SK-N-SH (cell line): Measurements from ENCODE around the gene ID4. TPM values are rescaled to one million over a fixed set of nuclear protein-coding genes. Genes with fewer than 3 reads are reported as not detected.

Experiments
- CTCF ChIA-PET: fragments of 300-600, 350-600 bp; formaldehyde crosslinking; extraction: SDS; loops from one replicate; lab custom pipeline; 2021; lab: Yijun Ruan, JAX
- POLR2A ChIA-PET: fragments of 350-600 bp; sonication (Branson Sonifier 250); formaldehyde crosslinking; extraction: SDS; loops from one replicate; lab custom pipeline; 2020; ENCODE audit warnings: antibody characterized with exemption, inconsistent platforms; lab: Yijun Ruan, JAX
- DNase-seq: peaks from one replicate; pipeline ENCODE4 v3.0.0; 2012
- H2AFZ ChIP-seq: fragments of 200-600 bp; sonication (generic); 2 replicates; pipeline ENCODE4 v1.8.1; 2016; ENCODE audit warnings: antibody characterized with exemption, mild to moderate bottlenecking, low read depth
- H3F3A ChIP-seq: fragments of 200-600 bp; sonication (generic); replicated peaks from 2 replicates; pipeline ENCODE3; 2016; ENCODE audit warnings: antibody characterized with exemption, mild to moderate bottlenecking; ENCODE audit not compliant: insufficient read depth
- H3K27ac ChIP-seq, 2 experiments: fragments of 200-500 bp in 1 of 2; fragments of 200-600 bp in 1 of 2; sonication (Bioruptor generic) in 1 of 2; sonication (generic), shearing (Covaris generic) in 1 of 2; 2 replicates each; pipeline versions ENCODE4 v1.5.1 to v1.6.1; 2014 to 2016; ENCODE audit warnings: low read depth in 2 of 2, inconsistent platforms in 1 of 2, low read length in 1 of 2, mild to moderate bottlenecking in 1 of 2, mixed read lengths in 1 of 2
- H3K27me3 ChIP-seq: fragments of 200-600 bp; sonication (generic), shearing (Covaris generic); 2 replicates; pipeline ENCODE4 v1.6.1; 2016; ENCODE audit warnings: mixed run types; ENCODE audit not compliant: insufficient read depth
- H3K36me3 ChIP-seq, 2 experiments: fragments of 200-500 bp in 1 of 2; fragments of 200-600 bp in 1 of 2; sonication (Bioruptor generic) in 1 of 2; sonication (generic) in 1 of 2; replicated peaks in 1 of 2; 2 replicates each; pipeline versions ENCODE3 to v1.5.1; 2014 to 2016; ENCODE audit warnings: low read length in 1 of 2, mild to moderate bottlenecking in 1 of 2; ENCODE audit not compliant: insufficient read depth in 2 of 2, control insufficient read depth in 1 of 2
- H3K4me1 ChIP-seq, 2 experiments: fragments of 200-500 bp in 1 of 2; fragments of 200-600 bp in 1 of 2; sonication (Bioruptor generic) in 1 of 2; sonication (generic), shearing (Covaris generic) in 1 of 2; 2 replicates each; pipeline versions ENCODE4 v1.5.1 to v1.6.1; 2014 to 2016; ENCODE audit warnings: low read depth in 1 of 2, low read length in 1 of 2, mixed run types in 1 of 2; ENCODE audit not compliant: insufficient read depth in 2 of 2, control insufficient read depth in 1 of 2
- H3K4me2 ChIP-seq: fragments of 200-600 bp; sonication (generic), shearing (Covaris generic); 2 replicates; pipeline ENCODE4 v1.6.1; 2017; ENCODE audit warnings: mixed run types
- H3K4me3 ChIP-seq, 2 experiments: fragments of 200-500 bp in 1 of 2; fragments of 200-600 bp in 1 of 2; sonication (Bioruptor generic) in 1 of 2; sonication (generic), shearing (Covaris generic) in 1 of 2; 2 replicates each; pipeline versions ENCODE4 v1.5.1 to v1.8.1; 2014 to 2016; ENCODE audit warnings: low read depth in 2 of 2, inconsistent platforms in 1 of 2, low read length in 1 of 2, mild to moderate bottlenecking in 1 of 2, mixed read lengths in 1 of 2, moderate library complexity in 1 of 2
- H3K79me2 ChIP-seq: fragments of 200-600 bp; sonication (generic); 2 replicates; pipeline ENCODE4 v1.8.1; 2017; ENCODE audit warnings: mild to moderate bottlenecking; ENCODE audit not compliant: insufficient read depth
- H3K9ac ChIP-seq: fragments of 200-600 bp; sonication (generic); 2 replicates; pipeline ENCODE4 v1.6.1; 2017; ENCODE audit warnings: mixed run types
- H3K9me2 ChIP-seq: fragments of 200-600 bp; sonication (generic); 2 replicates; pipeline ENCODE4 v1.6.1; 2017; ENCODE audit warnings: mixed run types
- H3K9me3 ChIP-seq: fragments of 200-600 bp; sonication (generic); 2 replicates; pipeline ENCODE4 v1.6.1; 2017; ENCODE audit warnings: mixed run types, mild to moderate bottlenecking, moderate library complexity
- H4K20me1 ChIP-seq: fragments of 200-600 bp; sonication (generic); 2 replicates; pipeline ENCODE4 v1.6.1; 2017; ENCODE audit warnings: mild to moderate bottlenecking, mixed run types; ENCODE audit not compliant: insufficient read depth
- CTCF ChIP-seq: fragments of 200-600 bp; sonication (generic); IDR thresholded peaks from 2 replicates; pipeline ENCODE4 v1.6.1; 2017; ENCODE audit warnings: antibody characterized with exemption, mild to moderate bottlenecking, moderate library complexity
- GABPA ChIP-seq: IDR thresholded peaks from 2 replicates; pipeline ENCODE4 v1.4.0; 2012; ENCODE audit warnings: low read depth, mild to moderate bottlenecking
- IRF3 ChIP-seq: fragments of 150-350 bp; IDR thresholded peaks from 2 replicates; pipeline ENCODE4 v1.6.1; 2016; ENCODE audit warnings: mild to moderate bottlenecking, low read depth, low read length
- MEF2A ChIP-seq: IDR thresholded peaks from 2 replicates; pipeline ENCODE4 v1.4.0; 2012; ENCODE audit warnings: low read depth, borderline replicate concordance
- MXI1 ChIP-seq: IDR thresholded peaks from 2 replicates; pipeline ENCODE4 v1.6.1; 2012; ENCODE audit warnings: mild to moderate bottlenecking, low read depth, low read length, improper control_type of control experiment
- PBX3 ChIP-seq: IDR thresholded peaks from 2 replicates; pipeline ENCODE4; 2012
- REST ChIP-seq: IDR thresholded peaks from 2 replicates; pipeline ENCODE4 v1.6.1; 2012; ENCODE audit warnings: mild to moderate bottlenecking, low read depth, low read length, moderate library complexity
- RFX5 ChIP-seq: IDR thresholded peaks from 2 replicates; pipeline ENCODE4 v1.6.1; 2012; ENCODE audit warnings: mild to moderate bottlenecking, improper control_type of control experiment, low read length
- RXRA ChIP-seq: IDR thresholded peaks from 2 replicates; pipeline ENCODE4 v1.4.0; 2012; ENCODE audit warnings: low read depth, mild to moderate bottlenecking, borderline replicate concordance
- SIN3A ChIP-seq: IDR thresholded peaks from 2 replicates; pipeline ENCODE4 v1.6.1; 2012; ENCODE audit warnings: low read depth, mild to moderate bottlenecking, low read length, moderate library complexity, borderline replicate concordance
- SMC3 ChIP-seq: IDR thresholded peaks from 2 replicates; pipeline ENCODE4 v1.6.1; 2012; ENCODE audit warnings: low read depth, low read length, improper control_type of control experiment
- TAF1 ChIP-seq: IDR thresholded peaks from 2 replicates; pipeline ENCODE4 v1.6.1; 2012; ENCODE audit warnings: low read depth, mild to moderate bottlenecking, low read length, moderate library complexity, borderline replicate concordance
- TEAD4 ChIP-seq: IDR thresholded peaks from 2 replicates; pipeline ENCODE4 v1.4.0; 2012; ENCODE audit warnings: mild to moderate bottlenecking, borderline replicate concordance; ENCODE audit not compliant: insufficient read depth
- USF1 ChIP-seq: IDR thresholded peaks from 2 replicates; pipeline ENCODE4 v1.4.0; 2012; ENCODE audit warnings: low read depth, borderline replicate concordance
- USF2 ChIP-seq: fragments of 150-350 bp; IDR thresholded peaks from 2 replicates; pipeline ENCODE4 v1.6.1; 2017; ENCODE audit warnings: antibody characterized with exemption, low read length, low read depth, borderline replicate concordance
- YY1 ChIP-seq: IDR thresholded peaks from 2 replicates; pipeline ENCODE4 v1.4.0; 2012; ENCODE audit warnings: low read depth, mild to moderate bottlenecking
- WGBS: methylation state at CpG from one replicate; pipeline ENCODE4 v1.1.6; 2017; ENCODE audit warnings: low lambda C conversion rate; 5-methylcytosine and 5-hydroxymethylcytosine counted together
- polyA plus RNA-seq, 3 experiments: library from polyadenylated mRNA; depleted of rRNA; stranded (reverse); fragments of >200 nt; gene quantifications; 2 replicates each; pipeline ENCODE4 v1.2.3, GENCODE V29; 2012

The ID4 gene
- polyA plus RNA-seq, 1 of the 3 experiments (the other 2 are of a cell fraction) = 4.9 TPM

- Histone ChIP-seq H2AFZ (no peak overlapping the region), H3K4me1 (0 out of 4 replicates have a peak, but pooled peaks cover 0 to 1% of the 10 kb centered on the region in 2 experiments), H3K4me2 (no peak overlapping the region), H4K20me1 (no peaks in the 10 kb centered on the region), H3K27me3 (no peaks in the 10 kb centered on the region), H3K9ac (no peak overlapping the region), H3K27ac (no peak overlapping the region), H3K4me3 (no peak overlapping the region), H3K9me2 (no peaks in the 10 kb centered on the region), H3K9me3 (no peaks in the 10 kb centered on the region), H3F3A (no peaks in the 10 kb centered on the region), H3K79me2 (no peaks in the 10 kb centered on the region; the same call in 1 of the 2 replicates), H3K36me3 (peaks cover 0 to 3% of the 10 kb centered on the region in 2 experiments)
- WGBS = 66% methylated on average over 2 of the region's 2 CpGs
- ChIA-PET CTCF (no interaction called here), POLR2A (no interaction called here)
- TF ChIP-seq USF2 = no peak
- DNase-seq = no peak
Measured at GRCh38 chr6:19796452-19796851, 40.7 kb upstream of the ID4 start.

GRCh38 chr6:19798362-19798761, 38.8 kb upstream of the ID4 start:
- Histone ChIP-seq H4K20me1 (no peaks in the 10 kb centered on the region), H3K27ac (no peak overlapping the region), H3K27me3 (no peaks in the 10 kb centered on the region), H3K4me2 (no peak overlapping the region), H3K79me2 (no peaks in the 10 kb centered on the region; the same call in 1 of the 2 replicates), H3K36me3 (peaks cover 0 to 3% of the 10 kb centered on the region in 2 experiments), H3K4me3 (no peak overlapping the region), H2AFZ (no peak overlapping the region), H3K4me1 (peaks cover 0 to 16% of the 10 kb centered on the region in 2 experiments; a peak in 2 of 4 replicates), H3K9ac (no peak overlapping the region), H3F3A (peaks cover 8% of the 10 kb centered on the region), H3K9me2 (no peaks in the 10 kb centered on the region), H3K9me3 (no peaks in the 10 kb centered on the region)
- ChIA-PET CTCF (no interaction called here), POLR2A (no interaction called here)
- WGBS = 79% methylated on average over 1 of the region's 1 CpG
- no peak for DNase-seq
- TF ChIP-seq TAF1 (no peak), MEF2A (no peak), SIN3A (no peak), TEAD4 (no peak), CTCF (no peak), PBX3 (no peak), USF2 (no peak), USF1 (no peak), GABPA (no peak), IRF3 (no peak), YY1 (no peak), RFX5 (no peak), SMC3 (no peak), RXRA (no peak), MXI1 (no peak), REST (no peak)
